ENCODE measurements around the gene SEMA4B. TPM values are rescaled to one million over a fixed set of nuclear protein-coding genes. Genes with fewer than 3 reads are reported as not detected.
A peak's percentile ranks its signal among the peaks of the same experiment; 100 is the strongest.

SEMA4B gene
- total RNA-seq (2014; rRNA removed; shearing (Covaris generic)) (3.2 and 3.6 TPM in 2 replicates), polyA plus RNA-seq (2016; fragmentation: Nextera tagmentation; extraction: Ambion mirVana) (4.5 and 4.7 TPM in 2 replicates)

DNA sequence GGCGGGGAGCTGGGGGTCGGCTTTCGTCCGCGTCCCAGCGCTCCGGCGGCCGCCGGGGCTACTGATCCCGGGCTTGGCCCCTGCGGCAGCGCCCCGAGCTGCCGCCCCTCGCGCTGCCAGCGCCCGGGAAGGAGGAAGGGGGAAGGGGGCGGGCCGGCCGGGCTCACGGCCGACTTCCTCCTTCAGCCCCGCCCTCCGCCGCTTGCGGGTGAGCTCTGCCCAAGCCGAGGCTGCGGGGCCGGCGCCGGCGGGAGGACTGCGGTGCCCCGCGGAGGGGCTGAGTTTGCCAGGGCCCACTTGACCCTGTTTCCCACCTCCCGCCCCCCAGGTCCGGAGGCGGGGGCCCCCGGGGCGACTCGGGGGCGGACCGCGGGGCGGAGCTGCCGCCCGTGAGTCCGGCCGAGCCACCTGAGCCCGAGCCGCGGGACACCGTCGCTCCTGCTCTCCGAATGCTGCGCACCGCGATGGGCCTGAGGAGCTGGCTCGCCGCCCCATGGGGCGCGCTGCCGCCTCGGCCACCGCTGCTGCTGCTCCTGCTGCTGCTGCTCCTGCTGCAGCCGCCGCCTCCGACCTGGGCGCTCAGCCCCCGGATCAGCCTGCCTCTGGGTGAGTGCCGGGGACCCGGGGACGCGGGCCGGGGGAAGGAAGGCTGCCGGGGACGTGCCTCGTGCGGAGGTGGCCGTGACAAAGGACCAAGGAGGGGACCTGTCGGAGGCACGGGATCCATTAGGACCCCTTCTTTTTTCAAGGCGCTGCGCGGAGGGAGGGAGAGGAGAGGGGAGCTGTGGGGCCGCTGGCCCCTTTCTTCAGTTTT is at the start of gene SEMA4B:
Gene SEMA4B (plus strand): TSS at position 201 of the 814 bp plus-strand sequence. CDS start 249 bp downstream, at position 450.
- H3K4me3 ChIP-seq = peak within 1 kb of the TSS; percentile 80
- H3K36me3 ChIP-seq (ENCODE audit: low read depth) = no peaks in the 10 kb centered on the region
- H3K4me2 ChIP-seq (ENCODE audit: unreplicated experiment) = peak within 1 kb of the TSS; percentile 81
- in situ Hi-C loops (cut with MboI) = no loop called here
- H3K27me3 ChIP-seq (replicated peaks; ENCODE audit: insufficient read depth) = no peaks in the 10 kb centered on the region
- H3K4me1 ChIP-seq (ENCODE audit: insufficient read depth) = peaks cover 7% of the 10 kb centered on the region; the same call in 1 of the 2 replicates
- TF ChIP-seq EZH2phosphoT487 (IDR thresholded peaks at IDR 0.05; ENCODE audit: insufficient read depth, low read depth) (no peak), EZH2 (IDR thresholded peaks at IDR 0.05; ENCODE audit: insufficient read depth, poor library complexity, severe bottlenecking) (no peak)
- H3K27ac ChIP-seq = no peak within 1 kb of the TSS
- DNase-seq = peak; percentile 77
- H2AFZ ChIP-seq = peak within 1 kb of the TSS; percentile 79
- H3K9me3 ChIP-seq (ENCODE audit: low read depth) = no peaks in the 10 kb centered on the region
- H3K9me2 ChIP-seq (ENCODE audit: insufficient read depth) = no peaks in the 10 kb centered on the region
- WGBS, 2 experiments (ENCODE audit: low coverage in 1 of 2, low lambda C conversion rate in 2 of 2, missing lambda C conversion rate in 2 of 2) = 0 to 1% methylated on average over 20 to 62 of the region's 88 CpGs
- no peaks in the 10 kb centered on the region for H3K79me2 ChIP-seq (ENCODE audit: insufficient read depth)
- peaks cover 13% of the 10 kb centered on the region; the same call in 1 of the 2 replicates for H3F3A ChIP-seq (ENCODE audit: insufficient read depth)
- H4K20me1 ChIP-seq (ENCODE audit: insufficient read depth) = no peaks in the 10 kb centered on the region
- H3K9ac ChIP-seq = peak within 1 kb of the TSS; percentile 71

DNA sequence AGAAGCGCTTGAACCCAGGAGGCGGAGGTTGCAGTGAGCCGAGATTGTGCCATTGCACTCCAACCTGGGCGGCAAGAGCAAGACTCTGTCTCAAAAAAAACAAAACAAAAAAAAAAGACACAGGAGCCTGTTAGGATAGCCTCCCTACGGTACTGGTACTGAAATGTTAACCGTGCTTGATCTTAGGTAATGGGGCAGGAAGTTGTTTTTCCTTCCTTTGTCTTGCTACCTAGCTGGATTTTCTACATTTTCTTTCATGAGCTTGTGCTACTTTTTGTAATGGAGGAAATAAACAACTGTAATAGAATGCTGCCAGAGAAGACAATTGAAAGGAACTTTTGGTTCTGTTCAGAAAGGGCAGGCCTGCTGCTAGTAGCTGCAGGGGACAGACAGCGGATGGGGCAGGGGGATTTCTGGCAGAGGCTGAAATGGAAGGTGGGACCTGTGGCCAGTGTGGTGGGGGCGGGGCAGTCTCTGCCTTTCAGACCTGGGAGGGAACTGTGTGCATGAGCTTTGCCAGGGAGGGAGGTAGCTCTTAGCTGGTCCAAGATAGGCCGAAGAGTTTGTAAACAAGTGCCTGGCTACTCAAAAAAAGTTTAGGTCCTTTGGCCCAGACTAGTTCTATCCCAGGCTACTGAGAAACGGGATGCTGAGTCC is 49.0 kb upstream of the SEMA4B start:
- Histone ChIP-seq H4K20me1 (ENCODE audit: insufficient read depth) (no peaks in the 10 kb centered on the region), H3K9me2 (ENCODE audit: insufficient read depth) (no peaks in the 10 kb centered on the region), H3K27me3 (replicated peaks; ENCODE audit: insufficient read depth) (no peaks in the 10 kb centered on the region), H3K36me3 (ENCODE audit: low read depth) (no peaks in the 10 kb centered on the region), H3K4me3 (no peak overlapping the region), H3K9me3 (ENCODE audit: low read depth) (no peaks in the 10 kb centered on the region), H2AFZ (no peak overlapping the region), H3K4me1 (ENCODE audit: insufficient read depth) (no peaks in the 10 kb centered on the region; the same call in 1 of the 2 replicates), H3F3A (ENCODE audit: insufficient read depth) (no peaks in the 10 kb centered on the region), H3K79me2 (ENCODE audit: insufficient read depth) (no peaks in the 10 kb centered on the region), H3K27ac (no peak overlapping the region), H3K9ac (no peak overlapping the region), H3K4me2 (ENCODE audit: unreplicated experiment) (no peak overlapping the region)
- no peak for TF ChIP-seq EZH2phosphoT487 (IDR thresholded peaks at IDR 0.05; ENCODE audit: insufficient read depth, low read depth)
- TF ChIP-seq EZH2 (IDR thresholded peaks at IDR 0.05; ENCODE audit: insufficient read depth, poor library complexity, severe bottlenecking) = no peak
- WGBS, 2 experiments (ENCODE audit: low coverage in 1 of 2, low lambda C conversion rate in 2 of 2, missing lambda C conversion rate in 2 of 2) = 84% methylated on average over 10 of the region's 10 CpGs
- no peak for DNase-seq
- in situ Hi-C loops (cut with MboI) = no loop called here

DNA sequence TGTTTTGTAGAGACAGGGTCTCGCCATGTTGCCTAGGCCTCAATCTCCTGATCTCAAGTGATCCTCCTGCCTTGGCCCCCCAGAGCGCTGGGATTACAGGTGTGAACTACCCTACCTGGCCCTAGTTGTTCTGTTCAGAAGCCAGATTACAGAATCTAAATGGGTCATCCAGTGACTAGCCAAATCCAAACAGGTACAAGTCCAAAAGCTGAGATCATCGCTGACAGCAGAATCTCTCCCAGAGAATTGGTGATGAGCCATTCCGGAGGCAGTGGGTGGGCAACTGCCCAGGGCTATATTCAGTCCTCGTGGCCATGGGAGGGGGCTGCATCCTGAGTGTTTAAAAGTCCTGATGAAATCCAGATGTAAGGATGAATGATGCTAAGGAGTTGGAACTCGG is 47.5 kb upstream of the SEMA4B start:
- Histone ChIP-seq H3K4me2 (ENCODE audit: unreplicated experiment) (no peak overlapping the region), H3K27me3 (replicated peaks; ENCODE audit: insufficient read depth) (no peaks in the 10 kb centered on the region), H3K79me2 (ENCODE audit: insufficient read depth) (no peaks in the 10 kb centered on the region), H3K4me3 (no peak overlapping the region), H3K9ac (no peak overlapping the region), H3F3A (ENCODE audit: insufficient read depth) (no peaks in the 10 kb centered on the region), H4K20me1 (ENCODE audit: insufficient read depth) (no peaks in the 10 kb centered on the region), H3K27ac (no peak overlapping the region), H3K9me2 (ENCODE audit: insufficient read depth) (no peaks in the 10 kb centered on the region), H2AFZ (no peak overlapping the region), H3K4me1 (ENCODE audit: insufficient read depth) (peaks cover 8% of the 10 kb centered on the region), H3K9me3 (ENCODE audit: low read depth) (no peaks in the 10 kb centered on the region), H3K36me3 (ENCODE audit: low read depth) (no peaks in the 10 kb centered on the region)
- TF ChIP-seq EZH2 (IDR thresholded peaks at IDR 0.05; ENCODE audit: insufficient read depth, poor library complexity, severe bottlenecking) (no peak), EZH2phosphoT487 (IDR thresholded peaks at IDR 0.05; ENCODE audit: insufficient read depth, low read depth) (no peak)
- WGBS, 2 experiments (ENCODE audit: low coverage in 1 of 2, low lambda C conversion rate in 2 of 2, missing lambda C conversion rate in 2 of 2) = 70 to 72% methylated on average over 6 of the region's 6 CpGs
- no peak for DNase-seq
- in situ Hi-C loops (cut with MboI) = no loop called here

- Histone ChIP-seq H3K4me3 (no peak overlapping the region), H3K36me3 (ENCODE audit: low read depth) (no peaks in the 10 kb centered on the region), H3K9me2 (ENCODE audit: insufficient read depth) (no peaks in the 10 kb centered on the region), H2AFZ (no peak overlapping the region), H3K27ac (no peak overlapping the region), H3K9ac (no peak overlapping the region), H3K79me2 (ENCODE audit: insufficient read depth) (no peaks in the 10 kb centered on the region), H3K4me2 (ENCODE audit: unreplicated experiment) (no peak overlapping the region), H3K4me1 (ENCODE audit: insufficient read depth) (peaks cover 8% of the 10 kb centered on the region), H3F3A (ENCODE audit: insufficient read depth) (no peaks in the 10 kb centered on the region), H3K27me3 (replicated peaks; ENCODE audit: insufficient read depth) (no peaks in the 10 kb centered on the region), H3K9me3 (ENCODE audit: low read depth) (no peaks in the 10 kb centered on the region), H4K20me1 (ENCODE audit: insufficient read depth) (no peaks in the 10 kb centered on the region)
- WGBS, 2 experiments (ENCODE audit: low coverage in 1 of 2, low lambda C conversion rate in 2 of 2, missing lambda C conversion rate in 2 of 2) = 81 to 83% methylated on average over 5 of the region's 5 CpGs
- in situ Hi-C loops (cut with MboI) = no loop called here
- no peak for DNase-seq
- TF ChIP-seq EZH2phosphoT487 (IDR thresholded peaks at IDR 0.05; ENCODE audit: insufficient read depth, low read depth) (no peak), EZH2 (IDR thresholded peaks at IDR 0.05; ENCODE audit: insufficient read depth, poor library complexity, severe bottlenecking) (no peak)
These were observed 46.9 kb upstream of the SEMA4B start for GRCh38 chr15:90154246-90154645.

Measured in GM23248 (cell line).